Neural crest cell (in vitro differentiated cells): ENCODE results near the gene MLLT1. TPM values are rescaled to one million over a fixed set of nuclear protein-coding genes. Genes with fewer than 3 reads are reported as not detected.

Source experiments
- DNase-seq: peaks from one replicate; pipeline ENCODE4 v3.0.0; 2021; ENCODE audit warnings: low read depth, mixed read lengths, low spot score
- H3K27ac Mint-ChIP-seq: one replicate; pipeline ENCODE4 v1.8.0; 2021; ENCODE audit warnings: mild to moderate bottlenecking, mixed read lengths; ENCODE audit not compliant: unreplicated experiment
- H3K27me3 Mint-ChIP-seq: 2 replicates; pipeline ENCODE4 v1.8.0; 2021; ENCODE audit warnings: low read depth, mild to moderate bottlenecking, mixed read lengths
- H3K36me3 Mint-ChIP-seq: 2 replicates; pipeline ENCODE4 v1.8.0; 2021; ENCODE audit warnings: low read depth, mild to moderate bottlenecking, mixed read lengths
- H3K4me1 Mint-ChIP-seq: 2 replicates; pipeline ENCODE4 v1.8.0; 2021; ENCODE audit warnings: mixed read lengths
- H3K4me3 Mint-ChIP-seq: one replicate; pipeline ENCODE4 v1.8.0; 2021; ENCODE audit warnings: mild to moderate bottlenecking, mixed read lengths
- H3K9me3 Mint-ChIP-seq: 2 replicates; pipeline ENCODE4 v1.8.0; 2021; ENCODE audit warnings: mixed read lengths
- CTCF ChIP-seq: fragments of 200-600 bp; sonication (generic); conservative IDR thresholded peaks from 2 replicates; pipeline ENCODE4 v1.5.0; 2021; ENCODE audit warnings: antibody characterized with exemption, mild to moderate bottlenecking
- total RNA-seq: library from RNA; stranded (reverse); gene quantifications from 2 replicates; pipeline ENCODE4 v1.2.1, GENCODE V29; 2021

The MLLT1 gene
- total RNA-seq, 1 donor from 2014 or later: 86.4 TPM

GRCh38 chr19:6188811-6189210 lies 91.0 kb downstream of the MLLT1 start:
- H3K4me3 Mint-ChIP-seq: no peak overlapping the region

GRCh38 chr19:6187374-6187773 lies 92.4 kb downstream of the MLLT1 start:
- Mint-ChIP-seq H3K36me3 (peaks cover 47% of the 10 kb centered on the region), H3K27me3 (peaks cover 7% of the 10 kb centered on the region), H3K4me3 (no peak overlapping the region), H3K27ac (no peak overlapping the region), H3K4me1 (no peaks in the 10 kb centered on the region), H3K9me3 (peaks cover 39% of the 10 kb centered on the region)
- no peak for TF ChIP-seq CTCF
- no peak for DNase-seq

More at GRCh38 chr19:6188811-6189210, 91.0 kb downstream of the MLLT1 start:
- Mint-ChIP-seq H3K36me3 (peaks cover 59% of the 10 kb centered on the region), H3K27ac (no peak overlapping the region), H3K9me3 (peaks cover 43% of the 10 kb centered on the region), H3K4me1 (no peaks in the 10 kb centered on the region), H3K27me3 (peaks cover 4% of the 10 kb centered on the region)
- no peak for DNase-seq
- TF ChIP-seq CTCF: no peak

GRCh38 chr19:6185835-6186834 lies 93.6 kb downstream of the MLLT1 start:
- no peak overlapping the region for H3K4me3 Mint-ChIP-seq
- TF ChIP-seq CTCF: no peak
- peaks cover 10% of the 10 kb centered on the region for H3K27me3 Mint-ChIP-seq
- peaks cover 33% of the 10 kb centered on the region for H3K9me3 Mint-ChIP-seq
- H3K4me1 Mint-ChIP-seq: no peaks in the 10 kb centered on the region
- H3K36me3 Mint-ChIP-seq: peaks cover 38% of the 10 kb centered on the region
- no peak overlapping the region for H3K27ac Mint-ChIP-seq
- DNase-seq: no peak

- Mint-ChIP-seq H3K4me3 (no peak overlapping the region), H3K4me1 (no peaks in the 10 kb centered on the region), H3K27ac (no peak overlapping the region), H3K9me3 (peaks cover 28% of the 10 kb centered on the region), H3K36me3 (peaks cover 30% of the 10 kb centered on the region), H3K27me3 (peaks cover 15% of the 10 kb centered on the region)
- DNase-seq: no peak
- TF ChIP-seq CTCF: no peak
These were observed 94.5 kb downstream of the MLLT1 start for GRCh38 chr19:6185093-6185834.

- no peak for TF ChIP-seq CTCF
- Mint-ChIP-seq H3K4me1 (no peaks in the 10 kb centered on the region), H3K9me3 (peaks cover 11% of the 10 kb centered on the region)
These were observed 98.7 kb downstream of the MLLT1 start for GRCh38 chr19:6181119-6181518.

More at GRCh38 chr19:6181119-6181518, 98.7 kb downstream of the MLLT1 start:
- DNase-seq: no peak
- H3K36me3 Mint-ChIP-seq: peaks cover 7% of the 10 kb centered on the region
- H3K27me3 Mint-ChIP-seq: peaks cover 40% of the 10 kb centered on the region
- no peak overlapping the region for H3K27ac Mint-ChIP-seq
- no peak overlapping the region for H3K4me3 Mint-ChIP-seq
